Activated CD4-positive, alpha-beta T cell treated with anti-CD3 and anti-CD28 coated beads for 4 hours (primary cell): ENCODE data around the gene TRPV6.

Experiments used
- DNase-seq, 2 donors: peaks; one replicate each; pipeline ENCODE4 v3.0.0-alpha.2; 2020

The TRPV6 gene

DNA sequence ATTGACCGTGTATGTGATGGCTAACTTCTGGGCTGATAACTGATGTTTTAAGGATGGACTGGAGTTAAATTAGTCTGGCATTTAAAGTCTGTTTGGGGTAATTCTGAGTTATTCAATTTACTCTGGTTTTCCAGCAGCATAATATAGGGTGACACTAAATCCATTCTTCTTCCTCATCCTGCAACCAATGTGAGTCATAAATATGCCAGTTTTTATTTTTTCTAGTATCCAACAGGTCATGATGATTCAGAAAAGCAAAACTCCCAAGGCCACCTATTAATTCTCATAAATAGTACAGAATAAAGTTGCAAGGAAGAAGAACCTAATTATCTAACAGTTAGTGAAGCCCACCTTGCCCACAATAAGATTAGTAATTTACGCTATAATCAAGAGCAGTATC, 38.2 kb downstream of the TRPV6 start:
- DNase-seq: no peak

DNA sequence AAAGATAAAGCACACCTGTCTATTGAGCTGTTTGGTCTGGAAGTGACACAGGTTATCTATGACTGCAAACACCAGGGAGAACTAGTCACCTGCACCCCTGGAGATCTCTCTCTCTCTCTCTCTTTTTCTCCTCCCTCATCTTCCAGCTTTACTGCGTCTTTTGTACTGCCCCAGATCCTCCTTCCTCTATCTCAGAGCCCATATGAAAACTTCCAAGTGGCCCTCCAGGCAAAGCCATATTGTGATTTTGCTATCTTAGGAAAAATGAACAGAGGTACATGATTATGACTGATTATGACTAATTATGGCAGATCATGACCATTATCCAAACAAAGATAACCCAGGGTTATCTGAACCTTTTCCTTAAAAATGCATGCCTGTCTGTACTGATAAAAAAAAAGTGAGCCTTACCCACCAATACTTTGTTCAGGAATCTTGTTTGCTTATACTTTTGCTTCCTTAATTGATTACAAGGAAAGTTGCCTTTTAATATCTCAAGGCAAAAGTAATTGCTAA, 43.2 kb downstream of the TRPV6 start:
- DNase-seq: no peak

- no peak for DNase-seq
Observed at GRCh38 chr7:142838461-142839213, 46.9 kb downstream of the TRPV6 start.

- no peak for DNase-seq
Observed at GRCh38 chr7:142836426-142836825, 49.1 kb downstream of the TRPV6 start.

DNA sequence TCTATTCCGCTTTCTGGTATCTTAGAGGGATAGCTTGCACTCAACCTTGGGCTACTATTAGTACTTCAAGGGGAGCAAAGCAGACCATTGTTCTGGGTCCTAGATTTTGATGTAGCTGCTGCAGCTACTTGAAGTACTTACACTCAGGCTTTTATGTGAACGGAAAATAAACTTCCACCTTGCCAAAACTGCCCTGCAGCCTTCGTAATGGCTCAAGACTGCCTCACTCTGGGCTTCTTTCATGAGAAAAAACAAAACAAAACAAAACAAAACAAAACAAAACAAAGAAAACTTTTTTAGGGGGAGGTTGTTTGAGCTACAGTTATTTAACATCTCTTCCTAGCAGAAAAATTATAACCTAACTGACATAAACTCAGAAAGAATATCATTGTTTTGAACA, 50.1 kb downstream of the TRPV6 start:
- no peak for DNase-seq

DNA sequence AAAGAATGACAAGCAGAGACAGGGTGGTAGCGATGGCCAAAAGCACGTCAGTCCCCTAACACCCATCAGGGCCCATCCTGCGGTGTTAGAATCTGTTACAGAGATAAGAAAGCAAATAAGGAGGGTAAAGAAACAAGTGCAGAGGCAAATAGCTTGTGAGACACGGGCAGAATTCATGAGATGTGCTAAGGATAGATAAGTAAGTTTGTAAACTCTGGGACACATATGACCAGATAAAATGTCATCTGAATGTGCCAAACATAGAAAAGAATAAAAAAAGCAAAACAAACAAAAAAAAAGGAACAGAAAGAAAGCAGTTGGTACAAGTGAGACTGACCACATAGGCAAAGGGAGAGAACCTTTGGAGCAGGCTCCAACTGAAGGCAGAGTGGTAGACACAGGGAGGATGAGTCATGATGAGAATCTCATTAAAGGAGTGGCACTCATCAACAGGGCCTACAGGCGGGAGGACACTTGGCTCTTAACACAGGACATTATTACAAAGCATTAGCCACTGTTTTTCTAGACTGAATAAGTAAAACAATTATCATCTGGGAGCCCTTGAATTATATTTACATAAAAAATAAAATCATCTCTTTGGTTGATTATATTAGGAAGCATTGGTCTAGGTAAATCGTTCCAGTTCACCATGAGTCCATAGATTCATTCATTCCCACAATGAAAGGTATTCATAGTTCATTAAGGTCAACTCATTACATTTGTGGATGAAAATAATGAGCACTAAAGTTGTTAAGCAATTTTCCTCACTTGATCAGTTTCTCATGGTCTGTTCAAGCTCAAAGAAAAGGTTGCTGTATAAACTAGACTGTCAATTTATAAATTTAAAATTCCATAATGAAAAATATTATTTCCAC, 52.1 kb downstream of the TRPV6 start:
- DNase-seq: no peak

- DNase-seq: no peak
Observed at GRCh38 chr7:142832417-142832816, 53.1 kb downstream of the TRPV6 start.

GRCh38 chr7:142827951-142828500, 57.5 kb downstream of the TRPV6 start:
- DNase-seq: no peak

- no peak for DNase-seq
Observed at GRCh38 chr7:142822714-142823113, 62.8 kb downstream of the TRPV6 start.
